HCT116 (cell line): Measurements from ENCODE around the gene NCDN. TPM values are rescaled to one million over a fixed set of nuclear protein-coding genes. Genes with fewer than 3 reads are reported as not detected.

Experiments used
- ATAC-seq: fragments of 200-7000 bp; cut with Tn5 transposase; 2 replicates; pipeline ENCODE4 v1.9.1; 2020; ENCODE audit warnings: mild to moderate bottlenecking, moderate library complexity
- BruUV-seq: library from RNA; stranded (reverse); fragments of 400-500 nt; replicated peaks from 2 replicates; lab custom pipeline; 2021; lab: Mats Ljungman, UMichigan
- CTCF ChIA-PET: fragments of 300-600 bp; sonication (Branson Sonifier 250); formaldehyde crosslinking; loops from one replicate; lab custom pipeline; 2021; ENCODE audit warnings: antibody characterized with exemption; lab: Charles Lee
- POLR2A ChIA-PET: fragments of 300-600, 350-600 bp; sonication (Branson Sonifier 250); formaldehyde crosslinking; loops from one replicate; lab custom pipeline; 2021; ENCODE audit warnings: antibody characterized with exemption; lab: Charles Lee
- RAD21 ChIA-PET, 2 experiments: fragments of 300-600 bp; sonication (Branson Sonifier 250); formaldehyde crosslinking; loops; one replicate each; lab custom pipeline; 2023; ENCODE audit warnings: low total read pairs in 2 of 2; ENCODE audit not compliant: uncharacterized antibody in 2 of 2, unreplicated experiment in 2 of 2, low non-redundant PET in 1 of 2; lab: Charles Lee
- DNase-seq: peaks from one replicate; pipeline ENCODE4 v3.0.0-alpha.2; 2010; ENCODE audit warnings: low read depth, low spot score
- H2AFZ ChIP-seq: fragments of 200-600 bp; shearing (Covaris generic), sonication (generic); 2 replicates; pipeline ENCODE4 v1.6.1; 2017; ENCODE audit warnings: low read depth, mixed run types, mixed read lengths, antibody characterized with exemption, low read length; ENCODE audit not compliant: poor library complexity, severe bottlenecking
- H3K27ac ChIP-seq: 2 replicates; pipeline ENCODE4 v1.5.1; 2012; ENCODE audit warnings: low read depth, low read length
- H3K27me3 ChIP-seq: fragments of 200-600 bp; sonication (generic); 2 replicates; pipeline ENCODE4 v1.6.1; 2016; ENCODE audit warnings: mixed run types, low read length, mixed read lengths; ENCODE audit not compliant: insufficient read depth
- H3K36me3 ChIP-seq, 2 experiments: fragments of 200-500 bp in 1 of 2; fragments of 200-600 bp in 1 of 2; sonication (Bioruptor generic) in 1 of 2; sonication (generic) in 1 of 2; 2 replicates each; pipeline versions ENCODE4 v1.5.1 to v1.6.1; 2014 to 2016; ENCODE audit warnings: low read length in 2 of 2, inconsistent platforms in 1 of 2, mixed read lengths in 1 of 2, mixed run types in 1 of 2; ENCODE audit not compliant: insufficient read depth in 2 of 2, control insufficient read depth in 1 of 2
- H3K4me1 ChIP-seq, 2 experiments: fragments of 200-600 bp in 1 of 2; sonication (generic) in 1 of 2; 2 replicates each; pipeline versions ENCODE4 v1.5.1 to v1.6.1; 2012 to 2017; ENCODE audit warnings: low read length in 2 of 2, inconsistent platforms in 1 of 2, mild to moderate bottlenecking in 1 of 2, mixed read lengths in 1 of 2, mixed run types in 1 of 2, moderate library complexity in 1 of 2; ENCODE audit not compliant: insufficient read depth in 2 of 2, control insufficient read depth in 1 of 2
- H3K4me2 ChIP-seq: fragments of 200-600 bp; sonication (generic); 2 replicates; pipeline ENCODE4 v1.6.1; 2017; ENCODE audit warnings: mixed run types, low read length, mixed read lengths
- H3K4me3 ChIP-seq, 2 experiments: fragments of 200-600 bp in 1 of 2; sonication (generic) in 1 of 2; replicated peaks in 1 of 2; 2 replicates each; pipeline ENCODE4 v1.5.1; 2011 to 2016; ENCODE audit warnings: low read length in 2 of 2, control low read depth in 1 of 2, low read depth in 1 of 2, mild to moderate bottlenecking in 1 of 2, mixed read lengths in 1 of 2, mixed run types in 1 of 2
- H3K79me2 ChIP-seq: fragments of 200-600 bp; sonication (generic); 2 replicates; pipeline ENCODE4 v1.6.1; 2017; ENCODE audit warnings: mild to moderate bottlenecking, mixed run types, low read length, moderate library complexity, mixed read lengths; ENCODE audit not compliant: insufficient read depth
- H3K9ac ChIP-seq: fragments of 200-600 bp; sonication (generic); 2 replicates; pipeline ENCODE4 v1.6.1; 2016; ENCODE audit warnings: low read length, mixed read lengths
- H3K9me2 ChIP-seq: fragments of 200-600 bp; sonication (generic), shearing (Covaris generic); 2 replicates; pipeline ENCODE4 v1.6.1; 2017; ENCODE audit warnings: mixed run types, mild to moderate bottlenecking, moderate library complexity; ENCODE audit not compliant: insufficient read depth
- H3K9me3 ChIP-seq, 2 experiments: fragments of 200-500 bp in 1 of 2; fragments of 200-600 bp in 1 of 2; sonication (Bioruptor generic) in 1 of 2; sonication (generic) in 1 of 2; 2 replicates each; pipeline ENCODE4 v1.6.1; 2014 to 2017; ENCODE audit warnings: low read length in 2 of 2, mixed read lengths in 2 of 2, inconsistent platforms in 1 of 2, low read depth in 1 of 2, mild to moderate bottlenecking in 1 of 2, mixed run types in 1 of 2, moderate library complexity in 1 of 2; ENCODE audit not compliant: control insufficient read depth in 1 of 2, insufficient read depth in 1 of 2
- H4K20me1 ChIP-seq: fragments of 200-600 bp; sonication (generic), shearing (Covaris generic); 2 replicates; pipeline ENCODE4 v1.6.1; 2017; ENCODE audit warnings: mixed run types, mild to moderate bottlenecking, moderate library complexity; ENCODE audit not compliant: insufficient read depth
- EZH2phosphoT487 ChIP-seq: fragments of 200-600 bp; IDR thresholded peaks from 2 replicates; pipeline ENCODE4 v1.6.1; 2018; ENCODE audit warnings: antibody characterized with exemption, borderline replicate concordance
- POLR2AphosphoS5 ChIP-seq: IDR thresholded peaks from 2 replicates; pipeline ENCODE4 v1.6.1; 2011; ENCODE audit warnings: mild to moderate bottlenecking, low read depth, low read length, moderate library complexity
- SIN3A ChIP-seq: IDR thresholded peaks from 2 replicates; pipeline ENCODE4 v1.6.1; 2012; ENCODE audit warnings: low read depth
- YY1 ChIP-seq: IDR thresholded peaks from 2 replicates; pipeline ENCODE4 v1.6.1; 2011; ENCODE audit warnings: low read length, low read depth, moderate library complexity, mild to moderate bottlenecking; ENCODE audit not compliant: insufficient replicate concordance; ENCODE audit errors: extremely low read depth
- ZFX ChIP-seq: fragments of 450-650 bp; IDR thresholded peaks from 2 replicates; pipeline ENCODE4 v1.6.1; 2017
- ZNF274 ChIP-seq: fragments of 200-500 bp; sonication (Bioruptor generic); IDR thresholded peaks from 2 replicates; pipeline ENCODE4 v1.6.1; 2014; ENCODE audit warnings: mild to moderate bottlenecking, low read depth, low read length, inconsistent platforms
- intact Hi-C: fragments of 100-400 bp; cut with micrococcal nuclease; formaldehyde crosslinking; loops from 2 replicates; pipeline ENCODE4 v1.10.0; 2022
- total RNA-seq: library from RNA; stranded (reverse); gene quantifications from one replicate; pipeline ENCODE4 v1.2.1, GENCODE V29; 2021; ENCODE audit not compliant: unreplicated experiment
- TF ChIP-seq, protein P1 (sequence below): IDR thresholded peaks from 2 replicates; pipeline ENCODE4 v1.6.1; 2012
- TF ChIP-seq, protein P2 (sequence below), 3 experiments: fragments of 200-600 bp in 1 of 3; sonication (generic) in 1 of 3; IDR thresholded peaks in 2 of 3; conservative IDR thresholded peaks in 1 of 3; 2 replicates each; pipeline ENCODE4 v1.5.1; 2012 to 2017; ENCODE audit warnings: low read depth in 2 of 3, low read length in 2 of 3, antibody characterized with exemption in 1 of 3, borderline replicate concordance in 1 of 3, control low read depth in 1 of 3, mild to moderate bottlenecking in 1 of 3, mixed read lengths in 1 of 3, mixed run types in 1 of 3, moderate library complexity in 1 of 3; ENCODE audit not compliant: insufficient read depth in 1 of 3
- TF ChIP-seq, protein P3 (sequence below): IDR thresholded peaks from 2 replicates; pipeline ENCODE4 v1.6.1; 2011; ENCODE audit warnings: mild to moderate bottlenecking, low read length, moderate library complexity; ENCODE audit not compliant: insufficient replicate concordance; ENCODE audit errors: extremely low read depth

Gene NCDN
- total RNA-seq, 1 experiment from 2014 or later = 24.5 TPM

DNA sequence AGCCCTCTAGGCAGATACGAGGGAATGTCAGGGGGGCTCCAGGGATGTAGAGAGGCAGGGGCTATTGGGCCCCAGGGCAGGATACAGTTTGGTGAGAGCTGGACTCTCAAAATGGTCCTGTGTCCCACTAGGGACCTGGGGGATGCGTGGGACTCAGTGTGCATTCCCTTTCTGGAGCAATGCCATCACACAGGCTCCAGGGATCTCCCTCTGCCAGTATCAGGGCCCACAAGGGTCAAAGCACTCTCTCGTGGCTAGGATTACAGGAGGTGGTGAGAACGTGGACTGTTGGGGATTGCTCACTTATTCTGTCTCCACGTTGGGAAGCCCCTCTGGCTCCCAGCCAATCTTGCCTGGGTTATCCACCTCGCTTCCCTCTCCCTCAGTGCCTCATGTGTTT lies 26.2 kb upstream of the NCDN start:
- H3K27me3 ChIP-seq = no peaks in the 10 kb centered on the region
- peaks cover 5% of the 10 kb centered on the region; the same call in 1 of the 2 replicates for H3K79me2 ChIP-seq
- no peak overlapping the region for H3K4me2 ChIP-seq
- intact Hi-C loops = no loop called here
- no peak overlapping the region for H2AFZ ChIP-seq
- H3K36me3 ChIP-seq = peaks cover 0 to 11% of the 10 kb centered on the region in 2 experiments; a peak in 1 of 4 replicates
- H3K4me3 ChIP-seq = no peak overlapping the region
- no peak overlapping the region for H3K9ac ChIP-seq
- ChIA-PET RAD21 (no interaction called here), CTCF (no interaction called here), POLR2A (no interaction called here)
- H3K9me2 ChIP-seq = no peaks in the 10 kb centered on the region
- H3K4me1 ChIP-seq = no peaks in the 10 kb centered on the region
- DNase-seq = no peak
- no peak for ATAC-seq
- BruUV-seq = no TSS peak
- TF ChIP-seq, protein P1, sequence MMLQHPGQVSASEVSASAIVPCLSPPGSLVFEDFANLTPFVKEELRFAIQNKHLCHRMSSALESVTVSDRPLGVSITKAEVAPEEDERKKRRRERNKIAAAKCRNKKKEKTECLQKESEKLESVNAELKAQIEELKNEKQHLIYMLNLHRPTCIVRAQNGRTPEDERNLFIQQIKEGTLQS = no peak
- TF ChIP-seq YY1 (no peak), ZNF274 (no peak)
- TF ChIP-seq, protein P2, sequence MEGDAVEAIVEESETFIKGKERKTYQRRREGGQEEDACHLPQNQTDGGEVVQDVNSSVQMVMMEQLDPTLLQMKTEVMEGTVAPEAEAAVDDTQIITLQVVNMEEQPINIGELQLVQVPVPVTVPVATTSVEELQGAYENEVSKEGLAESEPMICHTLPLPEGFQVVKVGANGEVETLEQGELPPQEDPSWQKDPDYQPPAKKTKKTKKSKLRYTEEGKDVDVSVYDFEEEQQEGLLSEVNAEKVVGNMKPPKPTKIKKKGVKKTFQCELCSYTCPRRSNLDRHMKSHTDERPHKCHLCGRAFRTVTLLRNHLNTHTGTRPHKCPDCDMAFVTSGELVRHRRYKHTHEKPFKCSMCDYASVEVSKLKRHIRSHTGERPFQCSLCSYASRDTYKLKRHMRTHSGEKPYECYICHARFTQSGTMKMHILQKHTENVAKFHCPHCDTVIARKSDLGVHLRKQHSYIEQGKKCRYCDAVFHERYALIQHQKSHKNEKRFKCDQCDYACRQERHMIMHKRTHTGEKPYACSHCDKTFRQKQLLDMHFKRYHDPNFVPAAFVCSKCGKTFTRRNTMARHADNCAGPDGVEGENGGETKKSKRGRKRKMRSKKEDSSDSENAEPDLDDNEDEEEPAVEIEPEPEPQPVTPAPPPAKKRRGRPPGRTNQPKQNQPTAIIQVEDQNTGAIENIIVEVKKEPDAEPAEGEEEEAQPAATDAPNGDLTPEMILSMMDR (IDR thresholded peaks at IDR 0.05 in 2 of 3, conservative IDR thresholded peaks at IDR 0.05 in 1 of 3; ENCODE audit: borderline replicate concordance in 1 of 3, insufficient read depth in 1 of 3, low read depth in 2 of 3, low read length in 2 of 3) = no peak
- H3K27ac ChIP-seq = no peak overlapping the region
- H3K9me3 ChIP-seq = peaks cover 11 to 22% of the 10 kb centered on the region in 2 experiments; a peak in 3 of 4 replicates
- no peaks in the 10 kb centered on the region for H4K20me1 ChIP-seq

DNA sequence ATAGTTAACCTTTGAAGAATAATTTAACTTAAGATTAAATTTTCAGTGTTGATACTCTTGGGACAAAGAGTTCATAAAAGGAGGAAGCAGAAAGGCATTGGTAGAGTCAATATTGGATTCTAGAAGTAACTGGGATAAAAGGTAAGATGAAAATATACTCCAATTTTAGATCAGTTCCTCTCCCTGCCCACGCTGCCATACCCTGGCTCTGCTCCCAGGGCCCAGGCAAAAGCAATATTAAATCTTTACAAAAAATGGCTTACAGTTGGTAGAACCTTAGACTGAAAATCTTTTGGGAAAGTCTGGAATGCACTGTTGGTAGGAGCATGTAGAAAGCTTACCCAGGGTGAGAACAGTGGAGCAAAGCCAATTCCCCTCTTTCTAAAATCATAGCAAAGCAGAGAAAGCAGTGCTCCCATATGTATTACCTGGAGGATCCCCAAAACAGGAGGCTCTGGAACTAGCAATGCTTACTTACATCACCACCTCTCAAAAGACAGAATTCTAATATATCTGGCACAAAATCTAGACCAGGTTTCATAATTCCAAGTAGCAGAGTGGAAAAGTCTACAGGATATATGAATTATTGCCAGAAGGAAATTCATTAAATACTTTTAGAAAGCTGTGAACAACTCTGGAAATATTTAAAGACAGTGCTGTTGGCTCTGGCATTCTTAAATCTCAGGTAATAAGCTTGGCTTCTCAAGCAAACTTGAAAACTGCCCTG lies 24.9 kb upstream of the NCDN start:
- H3K79me2 ChIP-seq = peaks cover 5% of the 10 kb centered on the region; the same call in 1 of the 2 replicates
- ChIA-PET POLR2A (no interaction called here), CTCF (interaction anchor here (1.0 kb wide), 1 partner anchor 183 kb away, joined by 3 read pairs; no protein-coding TSS in a partner anchor)
- DNase-seq = no peak
- H3K4me2 ChIP-seq = no peak overlapping the region
- H3K36me3 ChIP-seq = peaks cover 2 to 11% of the 10 kb centered on the region in 2 experiments; a peak in 1 of 4 replicates
- no peak overlapping the region for H3K27ac ChIP-seq
- no peak overlapping the region for H3K9ac ChIP-seq
- no peak for ATAC-seq
- H4K20me1 ChIP-seq = no peaks in the 10 kb centered on the region
- H3K4me3 ChIP-seq = no peak overlapping the region
- no peaks in the 10 kb centered on the region for H3K4me1 ChIP-seq
- H3K27me3 ChIP-seq = no peaks in the 10 kb centered on the region
- no peak for TF ChIP-seq SIN3A
- TF ChIP-seq, protein P1 = no peak
- no peak for TF ChIP-seq ZFX
- TF ChIP-seq EZH2phosphoT487 = no peak
- no peak for TF ChIP-seq POLR2AphosphoS5
- TF ChIP-seq, protein P3, sequence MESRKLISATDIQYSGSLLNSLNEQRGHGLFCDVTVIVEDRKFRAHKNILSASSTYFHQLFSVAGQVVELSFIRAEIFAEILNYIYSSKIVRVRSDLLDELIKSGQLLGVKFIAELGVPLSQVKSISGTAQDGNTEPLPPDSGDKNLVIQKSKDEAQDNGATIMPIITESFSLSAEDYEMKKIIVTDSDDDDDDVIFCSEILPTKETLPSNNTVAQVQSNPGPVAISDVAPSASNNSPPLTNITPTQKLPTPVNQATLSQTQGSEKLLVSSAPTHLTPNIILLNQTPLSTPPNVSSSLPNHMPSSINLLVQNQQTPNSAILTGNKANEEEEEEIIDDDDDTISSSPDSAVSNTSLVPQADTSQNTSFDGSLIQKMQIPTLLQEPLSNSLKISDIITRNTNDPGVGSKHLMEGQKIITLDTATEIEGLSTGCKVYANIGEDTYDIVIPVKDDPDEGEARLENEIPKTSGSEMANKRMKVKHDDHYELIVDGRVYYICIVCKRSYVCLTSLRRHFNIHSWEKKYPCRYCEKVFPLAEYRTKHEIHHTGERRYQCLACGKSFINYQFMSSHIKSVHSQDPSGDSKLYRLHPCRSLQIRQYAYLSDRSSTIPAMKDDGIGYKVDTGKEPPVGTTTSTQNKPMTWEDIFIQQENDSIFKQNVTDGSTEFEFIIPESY = no peak
- TF ChIP-seq, all 23 proteins: peak for 0
- no peaks in the 10 kb centered on the region for H3K9me2 ChIP-seq
- intact Hi-C loops = no loop called here
- BruUV-seq = no TSS peak
- no peak overlapping the region for H2AFZ ChIP-seq
- H3K9me3 ChIP-seq = peaks cover 11 to 16% of the 10 kb centered on the region in 2 experiments; a peak in 3 of 4 replicates
- RAD21 ChIA-PET = no interaction called here
